Measurements from ENCODE around the gene AMER3. TPM values are rescaled to one million over a fixed set of nuclear protein-coding genes. Genes with fewer than 3 reads are reported as not detected.
A peak's percentile ranks its signal among the peaks of the same experiment; 100 is the strongest.

The AMER3 gene
- polyA plus RNA-seq, 1 of the 3 experiments (the other 2 are of a cell fraction) = under 0.01 TPM

DNA sequence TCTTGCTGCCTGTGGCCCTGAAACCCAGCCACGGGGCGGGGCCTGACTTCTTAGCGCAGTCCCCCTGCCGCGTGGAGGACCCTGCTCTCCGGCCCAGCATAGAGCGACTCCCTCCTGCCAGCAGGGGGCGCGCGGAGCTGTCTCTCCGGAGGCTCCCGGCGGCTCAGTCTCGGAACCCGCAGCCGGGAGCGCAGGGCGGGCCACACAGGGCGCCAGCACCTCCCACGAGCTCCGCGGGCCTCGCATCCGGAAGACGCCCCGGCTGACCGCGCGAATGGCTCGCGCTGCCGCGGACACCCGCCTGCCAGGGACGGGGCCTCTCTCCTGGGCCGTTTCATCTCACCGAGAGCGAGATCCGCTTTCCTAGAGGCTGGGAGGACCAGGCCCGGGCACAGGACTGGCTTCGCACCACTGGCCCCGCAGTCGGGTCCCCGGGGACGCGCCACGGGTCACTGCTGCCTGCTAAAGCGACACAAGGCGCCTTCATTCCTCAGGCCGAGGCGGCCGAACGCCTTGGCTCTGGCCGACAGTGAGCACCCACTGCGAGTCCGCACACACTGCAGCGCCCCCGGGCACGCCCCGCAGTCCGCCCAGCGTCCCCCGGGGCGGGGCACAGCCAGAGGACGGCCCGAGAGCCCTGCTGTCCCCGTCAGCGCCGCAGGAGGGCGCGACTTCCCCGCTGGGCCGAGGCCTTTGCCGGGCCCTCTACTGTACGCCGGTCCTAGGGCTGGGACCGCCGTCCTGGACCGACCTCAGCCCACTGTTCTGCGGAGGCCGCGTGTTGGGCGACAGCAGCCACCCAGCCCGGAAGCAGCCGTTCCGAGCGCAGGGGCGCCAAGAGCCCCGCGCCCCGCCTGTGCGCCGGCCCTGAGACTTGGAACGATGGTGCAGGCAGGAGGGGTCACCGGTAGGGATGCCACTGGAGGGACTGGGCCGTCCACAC, 42.4 kb downstream of the AMER3 start (continued):
- TF ChIP-seq, protein P1, sequence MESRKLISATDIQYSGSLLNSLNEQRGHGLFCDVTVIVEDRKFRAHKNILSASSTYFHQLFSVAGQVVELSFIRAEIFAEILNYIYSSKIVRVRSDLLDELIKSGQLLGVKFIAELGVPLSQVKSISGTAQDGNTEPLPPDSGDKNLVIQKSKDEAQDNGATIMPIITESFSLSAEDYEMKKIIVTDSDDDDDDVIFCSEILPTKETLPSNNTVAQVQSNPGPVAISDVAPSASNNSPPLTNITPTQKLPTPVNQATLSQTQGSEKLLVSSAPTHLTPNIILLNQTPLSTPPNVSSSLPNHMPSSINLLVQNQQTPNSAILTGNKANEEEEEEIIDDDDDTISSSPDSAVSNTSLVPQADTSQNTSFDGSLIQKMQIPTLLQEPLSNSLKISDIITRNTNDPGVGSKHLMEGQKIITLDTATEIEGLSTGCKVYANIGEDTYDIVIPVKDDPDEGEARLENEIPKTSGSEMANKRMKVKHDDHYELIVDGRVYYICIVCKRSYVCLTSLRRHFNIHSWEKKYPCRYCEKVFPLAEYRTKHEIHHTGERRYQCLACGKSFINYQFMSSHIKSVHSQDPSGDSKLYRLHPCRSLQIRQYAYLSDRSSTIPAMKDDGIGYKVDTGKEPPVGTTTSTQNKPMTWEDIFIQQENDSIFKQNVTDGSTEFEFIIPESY (IDR thresholded peaks at IDR 0.05; ENCODE audit: borderline replicate concordance, low read depth) = no peak

DNA sequence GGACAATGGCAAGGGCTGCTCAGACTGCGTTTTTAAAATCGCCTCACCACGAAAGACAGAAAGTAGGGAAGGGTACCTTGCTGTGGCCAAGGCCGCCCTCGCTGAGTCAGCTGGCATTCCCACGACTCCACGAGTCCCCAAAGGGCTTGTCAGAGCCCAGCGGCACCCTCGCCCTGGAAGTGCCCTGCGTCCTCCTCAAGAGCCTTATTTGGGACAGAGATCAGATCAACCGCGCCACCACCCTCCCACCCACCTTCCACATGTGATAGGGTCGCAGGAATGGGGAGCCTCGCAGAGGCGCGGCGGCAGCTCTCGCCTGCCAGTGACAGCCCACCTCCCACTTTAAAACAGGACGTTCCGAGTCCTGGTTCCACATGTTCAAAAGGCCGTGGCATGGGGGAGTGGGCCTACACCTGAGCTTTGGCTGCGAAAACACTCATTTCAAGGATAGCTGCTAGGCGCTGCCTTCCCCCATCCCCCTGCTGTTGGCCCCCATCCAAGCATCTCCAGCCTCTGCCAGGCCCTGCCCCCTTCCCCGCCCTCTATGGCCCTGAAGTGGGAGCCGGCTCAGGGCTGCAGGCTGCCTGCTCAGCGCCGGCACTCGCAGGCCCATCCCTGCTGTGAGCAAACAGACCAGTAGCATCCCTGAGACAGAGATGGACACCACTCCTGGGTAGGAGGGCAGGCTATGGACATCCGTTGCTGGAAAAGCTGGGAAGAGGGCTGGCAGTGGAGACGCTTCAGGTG, 43.3 kb downstream of the AMER3 start:
- Histone ChIP-seq H3K9ac (0 out of 2 replicates have a peak overlapping the region, but pooled peaks have one; percentile 81), H3K9me3 (no peaks in the 10 kb centered on the region), H3K27me3 (ENCODE audit: insufficient read depth) (no peaks in the 10 kb centered on the region), H3K36me3 (replicated peaks in 1 of 2; ENCODE audit: control insufficient read depth in 1 of 2, insufficient read depth in 2 of 2, low read length in 1 of 2) (no peaks in the 10 kb centered on the region), H3K4me3 (ENCODE audit: low read depth in 2 of 2, low read length in 1 of 2) (peak overlapping the region; percentile 79 to 85), H3K4me2 (peak overlapping the region; percentile 95), H3K79me2 (ENCODE audit: insufficient read depth) (no peaks in the 10 kb centered on the region), H3K27ac (ENCODE audit: low read depth in 2 of 2, low read length in 1 of 2) (0 out of 4 replicates have a peak overlapping the region, but pooled peaks of 1 of the 2 experiments have one; percentile 36), H3F3A (replicated peaks; ENCODE audit: insufficient read depth) (no peaks in the 10 kb centered on the region), H3K9me2 (no peaks in the 10 kb centered on the region), H3K4me1 (ENCODE audit: control insufficient read depth in 1 of 2, insufficient read depth in 2 of 2, low read depth in 1 of 2, low read length in 1 of 2) (peaks cover 0 to 11% of the 10 kb centered on the region in 2 experiments; a peak in 1 of 4 replicates), H2AFZ (ENCODE audit: low read depth) (peak overlapping the region; percentile 94; the same call in 1 of the 2 replicates), H4K20me1 (ENCODE audit: insufficient read depth) (no peaks in the 10 kb centered on the region)
- WGBS (ENCODE audit: low lambda C conversion rate) = 17% methylated on average over 19 of the region's 30 CpGs
- peak; percentile 89 for DNase-seq
- ChIA-PET CTCF (interaction anchor here (0.5 to 7.1 kb wide), 22 partner anchors 9 to 350 kb away, joined by 3 to 249 read pairs (median 8); partner anchors contain the start of gene ARHGEF4), POLR2A (interaction anchor here (2.1 kb wide), 1 partner anchor 21 kb away, joined by 6 read pairs; no protein-coding TSS in a partner anchor)
- TF ChIP-seq, protein P2, sequence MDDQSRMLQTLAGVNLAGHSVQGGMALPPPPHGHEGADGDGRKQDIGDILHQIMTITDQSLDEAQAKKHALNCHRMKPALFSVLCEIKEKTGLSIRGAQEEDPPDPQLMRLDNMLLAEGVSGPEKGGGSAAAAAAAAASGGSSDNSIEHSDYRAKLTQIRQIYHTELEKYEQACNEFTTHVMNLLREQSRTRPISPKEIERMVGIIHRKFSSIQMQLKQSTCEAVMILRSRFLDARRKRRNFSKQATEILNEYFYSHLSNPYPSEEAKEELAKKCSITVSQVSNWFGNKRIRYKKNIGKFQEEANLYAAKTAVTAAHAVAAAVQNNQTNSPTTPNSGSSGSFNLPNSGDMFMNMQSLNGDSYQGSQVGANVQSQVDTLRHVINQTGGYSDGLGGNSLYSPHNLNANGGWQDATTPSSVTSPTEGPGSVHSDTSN (IDR thresholded peaks at IDR 0.05) = no peak
- no peak for TF ChIP-seq FOSL2 (IDR thresholded peaks at IDR 0.05; ENCODE audit: borderline replicate concordance, low read depth)
- TF ChIP-seq FOXM1 (IDR thresholded peaks at IDR 0.05; ENCODE audit: low read depth) = no peak
- peak; percentile 19 for TF ChIP-seq CHD2 (IDR thresholded peaks at IDR 0.05; ENCODE audit: low read length, partially characterized antibody)
- TF ChIP-seq, protein P3, sequence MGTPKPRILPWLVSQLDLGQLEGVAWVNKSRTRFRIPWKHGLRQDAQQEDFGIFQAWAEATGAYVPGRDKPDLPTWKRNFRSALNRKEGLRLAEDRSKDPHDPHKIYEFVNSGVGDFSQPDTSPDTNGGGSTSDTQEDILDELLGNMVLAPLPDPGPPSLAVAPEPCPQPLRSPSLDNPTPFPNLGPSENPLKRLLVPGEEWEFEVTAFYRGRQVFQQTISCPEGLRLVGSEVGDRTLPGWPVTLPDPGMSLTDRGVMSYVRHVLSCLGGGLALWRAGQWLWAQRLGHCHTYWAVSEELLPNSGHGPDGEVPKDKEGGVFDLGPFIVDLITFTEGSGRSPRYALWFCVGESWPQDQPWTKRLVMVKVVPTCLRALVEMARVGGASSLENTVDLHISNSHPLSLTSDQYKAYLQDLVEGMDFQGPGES (IDR thresholded peaks at IDR 0.05; ENCODE audit: low read depth, low read length) = no peak
- TF ChIP-seq, protein P4, sequence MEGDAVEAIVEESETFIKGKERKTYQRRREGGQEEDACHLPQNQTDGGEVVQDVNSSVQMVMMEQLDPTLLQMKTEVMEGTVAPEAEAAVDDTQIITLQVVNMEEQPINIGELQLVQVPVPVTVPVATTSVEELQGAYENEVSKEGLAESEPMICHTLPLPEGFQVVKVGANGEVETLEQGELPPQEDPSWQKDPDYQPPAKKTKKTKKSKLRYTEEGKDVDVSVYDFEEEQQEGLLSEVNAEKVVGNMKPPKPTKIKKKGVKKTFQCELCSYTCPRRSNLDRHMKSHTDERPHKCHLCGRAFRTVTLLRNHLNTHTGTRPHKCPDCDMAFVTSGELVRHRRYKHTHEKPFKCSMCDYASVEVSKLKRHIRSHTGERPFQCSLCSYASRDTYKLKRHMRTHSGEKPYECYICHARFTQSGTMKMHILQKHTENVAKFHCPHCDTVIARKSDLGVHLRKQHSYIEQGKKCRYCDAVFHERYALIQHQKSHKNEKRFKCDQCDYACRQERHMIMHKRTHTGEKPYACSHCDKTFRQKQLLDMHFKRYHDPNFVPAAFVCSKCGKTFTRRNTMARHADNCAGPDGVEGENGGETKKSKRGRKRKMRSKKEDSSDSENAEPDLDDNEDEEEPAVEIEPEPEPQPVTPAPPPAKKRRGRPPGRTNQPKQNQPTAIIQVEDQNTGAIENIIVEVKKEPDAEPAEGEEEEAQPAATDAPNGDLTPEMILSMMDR (IDR thresholded peaks at IDR 0.05) = no peak
- no peak for TF ChIP-seq MXI1 (IDR thresholded peaks at IDR 0.05; ENCODE audit: low read depth, low read length)
- TF ChIP-seq NFIC (IDR thresholded peaks at IDR 0.05; ENCODE audit: borderline replicate concordance) = peak; percentile 78
- TF ChIP-seq, protein P1 (IDR thresholded peaks at IDR 0.05; ENCODE audit: borderline replicate concordance, low read depth) = no peak
- TF ChIP-seq RFX5 (IDR thresholded peaks at IDR 0.05; ENCODE audit: low read length) = no peak
- TF ChIP-seq POLR2AphosphoS5 (IDR thresholded peaks at IDR 0.05; ENCODE audit: low read depth, low read length) = no peak
- TF ChIP-seq, protein P5, sequence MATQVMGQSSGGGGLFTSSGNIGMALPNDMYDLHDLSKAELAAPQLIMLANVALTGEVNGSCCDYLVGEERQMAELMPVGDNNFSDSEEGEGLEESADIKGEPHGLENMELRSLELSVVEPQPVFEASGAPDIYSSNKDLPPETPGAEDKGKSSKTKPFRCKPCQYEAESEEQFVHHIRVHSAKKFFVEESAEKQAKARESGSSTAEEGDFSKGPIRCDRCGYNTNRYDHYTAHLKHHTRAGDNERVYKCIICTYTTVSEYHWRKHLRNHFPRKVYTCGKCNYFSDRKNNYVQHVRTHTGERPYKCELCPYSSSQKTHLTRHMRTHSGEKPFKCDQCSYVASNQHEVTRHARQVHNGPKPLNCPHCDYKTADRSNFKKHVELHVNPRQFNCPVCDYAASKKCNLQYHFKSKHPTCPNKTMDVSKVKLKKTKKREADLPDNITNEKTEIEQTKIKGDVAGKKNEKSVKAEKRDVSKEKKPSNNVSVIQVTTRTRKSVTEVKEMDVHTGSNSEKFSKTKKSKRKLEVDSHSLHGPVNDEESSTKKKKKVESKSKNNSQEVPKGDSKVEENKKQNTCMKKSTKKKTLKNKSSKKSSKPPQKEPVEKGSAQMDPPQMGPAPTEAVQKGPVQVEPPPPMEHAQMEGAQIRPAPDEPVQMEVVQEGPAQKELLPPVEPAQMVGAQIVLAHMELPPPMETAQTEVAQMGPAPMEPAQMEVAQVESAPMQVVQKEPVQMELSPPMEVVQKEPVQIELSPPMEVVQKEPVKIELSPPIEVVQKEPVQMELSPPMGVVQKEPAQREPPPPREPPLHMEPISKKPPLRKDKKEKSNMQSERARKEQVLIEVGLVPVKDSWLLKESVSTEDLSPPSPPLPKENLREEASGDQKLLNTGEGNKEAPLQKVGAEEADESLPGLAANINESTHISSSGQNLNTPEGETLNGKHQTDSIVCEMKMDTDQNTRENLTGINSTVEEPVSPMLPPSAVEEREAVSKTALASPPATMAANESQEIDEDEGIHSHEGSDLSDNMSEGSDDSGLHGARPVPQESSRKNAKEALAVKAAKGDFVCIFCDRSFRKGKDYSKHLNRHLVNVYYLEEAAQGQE (IDR thresholded peaks at IDR 0.05; ENCODE audit: low read depth, low read length) = no peak
- TF ChIP-seq NRF1 (IDR thresholded peaks at IDR 0.05; ENCODE audit: low read depth, low read length) = no peak

Data from SK-N-SH (cell line).